ENCODE data around the gene TET2.

TET2 gene

GRCh38 chr4:105146276-105147015 is at the start of gene TET2:
TSS of gene TET2 (plus strand) at chr4:105146876. CDS start at chr4:105233943, 87,067 bp downstream.
- DNase-seq (ENCODE audit: low spot score): peak; percentile 80

- DNase-seq (ENCODE audit: low spot score): no peak
Observed at GRCh38 chr4:105102016-105102415, 44.7 kb upstream of the TET2 start.

- no peak for DNase-seq (ENCODE audit: low spot score)
Observed at GRCh38 chr4:105106426-105106825, 40.2 kb upstream of the TET2 start.

- no peak for DNase-seq (ENCODE audit: low spot score)
Observed at GRCh38 chr4:105107095-105107856, 39.4 kb upstream of the TET2 start.

- no peak for DNase-seq (ENCODE audit: low spot score)
Observed at GRCh38 chr4:105108971-105109370, 37.7 kb upstream of the TET2 start.

- DNase-seq (ENCODE audit: low spot score): no peak
Observed at GRCh38 chr4:105112274-105112673, 34.4 kb upstream of the TET2 start.

- DNase-seq (ENCODE audit: low spot score): no peak
Observed at GRCh38 chr4:105113800-105114199, 32.9 kb upstream of the TET2 start.

GRCh38 chr4:105116616-105117319 is 29.9 kb upstream of the TET2 start:
- DNase-seq (ENCODE audit: low spot score): no peak

- no peak for DNase-seq (ENCODE audit: low spot score)
Observed at GRCh38 chr4:105119356-105119755, 27.3 kb upstream of the TET2 start.

GRCh38 chr4:105120626-105121025 is 26.1 kb upstream of the TET2 start:
- no peak for DNase-seq (ENCODE audit: low spot score)

- no peak for DNase-seq (ENCODE audit: low spot score)
Observed at GRCh38 chr4:105122350-105122749, 24.3 kb upstream of the TET2 start.

- no peak for DNase-seq (ENCODE audit: low spot score)
Observed at GRCh38 chr4:105126311-105127169, 20.1 kb upstream of the TET2 start.

- DNase-seq (ENCODE audit: low spot score): no peak
Observed at GRCh38 chr4:105127170-105127445, 19.6 kb upstream of the TET2 start.

- no peak for DNase-seq (ENCODE audit: low spot score)
Observed at GRCh38 chr4:105128208-105128607, 18.5 kb upstream of the TET2 start.

GRCh38 chr4:105129286-105130040 is 17.2 kb upstream of the TET2 start:
- no peak for DNase-seq (ENCODE audit: low spot score)

- DNase-seq (ENCODE audit: low spot score): no peak
Observed at GRCh38 chr4:105130945-105131344, 15.7 kb upstream of the TET2 start.

GRCh38 chr4:105133976-105134375 is 12.7 kb upstream of the TET2 start:
- no peak for DNase-seq (ENCODE audit: low spot score)

GRCh38 chr4:105135785-105136184 is 10.9 kb upstream of the TET2 start:
- DNase-seq (ENCODE audit: low spot score): no peak

- DNase-seq (ENCODE audit: low spot score): no peak
Observed at GRCh38 chr4:105137121-105137875, 9.4 kb upstream of the TET2 start.

- no peak for DNase-seq (ENCODE audit: low spot score)
Observed at GRCh38 chr4:105139646-105140045, 7.0 kb upstream of the TET2 start.

Data from CD4-positive, alpha-beta T cell treated with Interleukin-15 for 4 hours (primary cell).